Gastroesophageal sphincter (tissue), 4 donors: ENCODE measurements around the gene KRTAP22-1. TPM values are rescaled to one million over a fixed set of nuclear protein-coding genes. Genes with fewer than 3 reads are reported as not detected.

Source experiments
- ATAC-seq: fragments of 150-250 bp; one replicate; pipeline ENCODE4 v1.9.1; 2016; ENCODE audit warnings: mild to moderate bottlenecking, moderate library complexity
- H3K27ac ChIP-seq, 4 donors: fragments of 200-600 bp; sonication (generic) in 3 of 4; 1 replicate in 3 of 4; 2 replicates in 1 of 4; pipeline ENCODE4 v1.5.1; 2016 to 2019
- H3K27me3 ChIP-seq: fragments of 200-600 bp; sonication (generic); one replicate; pipeline ENCODE4 v1.5.1; 2019
- H3K36me3 ChIP-seq, 2 donors: fragments of 200-600 bp; sonication (generic); one replicate each; pipeline ENCODE4 v1.5.1; 2019; ENCODE audit warnings: control low read depth in 1 of 2
- H3K4me1 ChIP-seq, 3 donors: fragments of 200-600 bp; sonication (generic); 1 replicate in 2 of 3; 2 replicates in 1 of 3; pipeline ENCODE4 v1.5.1; 2016 to 2019; ENCODE audit warnings: control low read depth in 2 of 3
- H3K4me3 ChIP-seq, 2 donors: fragments of 200-600 bp; sonication (generic); one replicate each; pipeline ENCODE4 v1.5.1; 2019; ENCODE audit warnings: mild to moderate bottlenecking in 1 of 2, moderate library complexity in 1 of 2
- H3K9me3 ChIP-seq, 3 donors: fragments of 200-600 bp; sonication (generic); one replicate each; pipeline ENCODE4 v1.5.1; 2017 to 2019; ENCODE audit warnings: control low read depth in 2 of 3
- EP300 ChIP-seq: sonication (generic); formaldehyde crosslinking; IDR thresholded peaks from one replicate; pipeline ENCODE4 v1.6.1; 2017; ENCODE audit warnings: antibody characterized with exemption, mild to moderate bottlenecking
- POLR2A ChIP-seq, 2 donors: fragments of 450-650 bp; IDR thresholded peaks; one replicate each; pipeline ENCODE4 v1.6.1; 2017; ENCODE audit warnings: antibody characterized with exemption in 2 of 2, mild to moderate bottlenecking in 2 of 2, moderate library complexity in 1 of 2
- POLR2AphosphoS5 ChIP-seq: sonication (generic); formaldehyde crosslinking; IDR thresholded peaks from one replicate; pipeline ENCODE4 v1.6.1; 2017; ENCODE audit warnings: antibody characterized with exemption
- WGBS, 2 donors: methylation state at CpG; one replicate each; pipeline ENCODE4 v1.1.5; 2018; ENCODE audit warnings: low coverage in 1 of 2; 5-methylcytosine and 5-hydroxymethylcytosine counted together
- total RNA-seq, 4 donors: library from RNA; depleted of rRNA; stranded (reverse); fragments of >200 nt; gene quantifications; one replicate each; pipeline ENCODE4 v1.1.0, GENCODE V29; 2016
- TF ChIP-seq, protein P1 (sequence below), 4 experiments: fragments of 200-600 bp in 2 of 4; fragments of 450-650 bp in 2 of 4; sonication (generic) in 1 of 4; IDR thresholded peaks; one replicate each; pipeline ENCODE4 v1.5.1; 2017 to 2019; ENCODE audit warnings: antibody characterized with exemption in 4 of 4, mild to moderate bottlenecking in 2 of 4, moderate library complexity in 2 of 4

The KRTAP22-1 gene
- total RNA-seq, 4 donors from 2014 or later: not detected

DNA sequence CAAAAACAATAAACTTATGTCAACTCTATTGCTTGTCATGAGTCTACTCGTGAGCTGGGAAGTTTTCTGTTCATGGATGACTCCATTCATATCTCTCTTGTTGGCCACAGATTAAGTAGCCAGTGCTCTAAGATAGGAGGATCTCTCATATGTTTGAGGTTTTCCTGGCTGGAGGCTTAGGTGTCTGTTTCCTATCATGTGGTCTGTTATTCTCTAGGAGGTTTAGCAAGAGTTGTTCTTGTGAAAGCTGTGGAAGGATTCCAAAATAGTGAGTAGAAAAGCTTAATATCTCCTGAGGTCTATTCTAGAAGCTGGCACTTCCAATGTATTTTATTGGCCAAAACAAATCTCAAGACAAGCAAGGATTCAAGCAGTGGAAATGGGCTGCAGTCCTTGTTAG, 28.3 kb downstream of the KRTAP22-1 start:
- Histone ChIP-seq H3K27ac (no peak overlapping the region), H3K27me3 (no peaks in the 10 kb centered on the region), H3K36me3 (no peaks in the 10 kb centered on the region), H3K4me3 (no peak overlapping the region), H3K4me1 (no peaks in the 10 kb centered on the region), H3K9me3 (no peaks in the 10 kb centered on the region)
- no peak for TF ChIP-seq POLR2AphosphoS5
- TF ChIP-seq POLR2A (IDR thresholded peaks at IDR 0.05): no peak
- TF ChIP-seq, protein P1, sequence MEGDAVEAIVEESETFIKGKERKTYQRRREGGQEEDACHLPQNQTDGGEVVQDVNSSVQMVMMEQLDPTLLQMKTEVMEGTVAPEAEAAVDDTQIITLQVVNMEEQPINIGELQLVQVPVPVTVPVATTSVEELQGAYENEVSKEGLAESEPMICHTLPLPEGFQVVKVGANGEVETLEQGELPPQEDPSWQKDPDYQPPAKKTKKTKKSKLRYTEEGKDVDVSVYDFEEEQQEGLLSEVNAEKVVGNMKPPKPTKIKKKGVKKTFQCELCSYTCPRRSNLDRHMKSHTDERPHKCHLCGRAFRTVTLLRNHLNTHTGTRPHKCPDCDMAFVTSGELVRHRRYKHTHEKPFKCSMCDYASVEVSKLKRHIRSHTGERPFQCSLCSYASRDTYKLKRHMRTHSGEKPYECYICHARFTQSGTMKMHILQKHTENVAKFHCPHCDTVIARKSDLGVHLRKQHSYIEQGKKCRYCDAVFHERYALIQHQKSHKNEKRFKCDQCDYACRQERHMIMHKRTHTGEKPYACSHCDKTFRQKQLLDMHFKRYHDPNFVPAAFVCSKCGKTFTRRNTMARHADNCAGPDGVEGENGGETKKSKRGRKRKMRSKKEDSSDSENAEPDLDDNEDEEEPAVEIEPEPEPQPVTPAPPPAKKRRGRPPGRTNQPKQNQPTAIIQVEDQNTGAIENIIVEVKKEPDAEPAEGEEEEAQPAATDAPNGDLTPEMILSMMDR (IDR thresholded peaks at IDR 0.05): no peak
- no peak for TF ChIP-seq EP300
- 27 to 50% methylated on average over 1 of the region's 1 CpG for WGBS, 2 donors
- no peak for ATAC-seq

- 83 to 100% methylated on average over 1 of the region's 1 CpG for WGBS, 2 donors
- H3K27me3 ChIP-seq: no peaks in the 10 kb centered on the region
- ATAC-seq: no peak
Observed at GRCh38 chr21:30634906-30635305, 34.0 kb downstream of the KRTAP22-1 start, which contains the start of gene KRTAP20-2. KRTAP20-2 (plus strand) TSS chr21:30635206; CDS start chr21:30635264, 58 bp downstream.

GRCh38 chr21:30638686-30639085, 37.8 kb downstream of the KRTAP22-1 start:
- ATAC-seq: no peak
- Histone ChIP-seq H3K27ac (no peak overlapping the region), H3K27me3 (no peaks in the 10 kb centered on the region), H3K36me3 (no peaks in the 10 kb centered on the region), H3K9me3 (no peaks in the 10 kb centered on the region), H3K4me3 (no peak overlapping the region), H3K4me1 (no peaks in the 10 kb centered on the region)
- WGBS, 2 donors: 43 to 70% methylated on average over 3 of the region's 3 CpGs
- TF ChIP-seq EP300 (no peak), POLR2A (IDR thresholded peaks at IDR 0.05) (no peak), POLR2AphosphoS5 (no peak)
- TF ChIP-seq, protein P1 (IDR thresholded peaks at IDR 0.05): no peak

More at GRCh38 chr21:30634906-30635305, 34.0 kb downstream of the KRTAP22-1 start, which contains the start of gene KRTAP20-2:
- no peaks in the 10 kb centered on the region for H3K9me3 ChIP-seq
- H3K4me3 ChIP-seq: no peak within 1 kb of the TSS
- H3K36me3 ChIP-seq: no peaks in the 10 kb centered on the region
- H3K4me1 ChIP-seq: no peaks in the 10 kb centered on the region
- no peak within 1 kb of the TSS for H3K27ac ChIP-seq
- TF ChIP-seq POLR2AphosphoS5: no peak
- no peak for TF ChIP-seq POLR2A (IDR thresholded peaks at IDR 0.05)
- no peak for TF ChIP-seq EP300
- TF ChIP-seq, protein P1 (IDR thresholded peaks at IDR 0.05): no peak

GRCh38 chr21:30642564-30642963, 41.7 kb downstream of the KRTAP22-1 start, which contains the start of gene KRTAP20-3:
KRTAP20-3 (plus strand) TSS chr21:30642864.
- no peak for ATAC-seq
- Histone ChIP-seq H3K27me3 (no peaks in the 10 kb centered on the region), H3K9me3 (no peaks in the 10 kb centered on the region), H3K4me1 (no peaks in the 10 kb centered on the region), H3K4me3 (no peak within 1 kb of the TSS), H3K36me3 (no peaks in the 10 kb centered on the region), H3K27ac (no peak within 1 kb of the TSS)
- 67 to 68% methylated on average over 1 to 2 of the region's 2 CpGs for WGBS, 2 donors
- TF ChIP-seq POLR2A (IDR thresholded peaks at IDR 0.05) (no peak), EP300 (no peak), POLR2AphosphoS5 (no peak)
- TF ChIP-seq, protein P1 (IDR thresholded peaks at IDR 0.05): no peak

- no peaks in the 10 kb centered on the region for H3K27me3 ChIP-seq
- ATAC-seq: no peak
- no peak overlapping the region for H3K27ac ChIP-seq
- TF ChIP-seq EP300 (no peak), POLR2A (IDR thresholded peaks at IDR 0.05) (no peak), POLR2AphosphoS5 (no peak)
- TF ChIP-seq, protein P1 (IDR thresholded peaks at IDR 0.05): no peak
- no peaks in the 10 kb centered on the region for H3K9me3 ChIP-seq
- H3K4me1 ChIP-seq: no peaks in the 10 kb centered on the region
- no peak overlapping the region for H3K4me3 ChIP-seq
- 63 to 75% methylated on average over 1 of the region's 1 CpG for WGBS, 2 donors
- no peaks in the 10 kb centered on the region for H3K36me3 ChIP-seq
Observed at GRCh38 chr21:30646904-30647414, 46.1 kb downstream of the KRTAP22-1 start.
